Tibial nerve (tissue), 4 donors: ENCODE data around the gene TLX3. TPM values are rescaled to one million over a fixed set of nuclear protein-coding genes. Genes with fewer than 3 reads are reported as not detected.
A peak's percentile ranks its signal among the peaks of the same experiment; 100 is the strongest.

ENCODE experiments used
- DNase-seq, 2 donors: peaks; one replicate each; pipeline ENCODE4 v3.0.0-alpha.2; 2019; ENCODE audit warnings: low spot score in 2 of 2
- H3K27ac ChIP-seq, 4 donors: fragments of 200-600 bp; sonication (generic) in 3 of 4; one replicate each; pipeline ENCODE4 v1.5.1; 2017 to 2019; ENCODE audit warnings: mild to moderate bottlenecking in 1 of 4
- H3K27me3 ChIP-seq, 2 donors: fragments of 200-600 bp; sonication (generic) in 1 of 2; one replicate each; pipeline versions ENCODE4 v1.5.1 to v1.6.0; 2017 to 2019
- H3K36me3 ChIP-seq, 3 donors: fragments of 200-600 bp; sonication (generic); one replicate each; pipeline ENCODE4 v1.5.1; 2018 to 2019
- H3K4me1 ChIP-seq, 4 donors: fragments of 200-600 bp; sonication (generic) in 3 of 4; one replicate each; pipeline ENCODE4 v1.5.1; 2017 to 2019
- H3K4me3 ChIP-seq, 4 donors: fragments of 200-600 bp; sonication (generic) in 3 of 4; one replicate each; pipeline ENCODE4 v1.5.1; 2017 to 2019; ENCODE audit warnings: mild to moderate bottlenecking in 1 of 4, moderate library complexity in 1 of 4
- H3K9me3 ChIP-seq, 4 donors: fragments of 200-600 bp; sonication (generic) in 3 of 4; one replicate each; pipeline ENCODE4 v1.5.1; 2017 to 2019
- CTCF ChIP-seq, 5 experiments: fragments of 200-600 bp in 3 of 5; fragments of 450-650 bp in 2 of 5; sonication (generic) in 3 of 5; IDR thresholded peaks; one replicate each; pipeline ENCODE4 v1.5.1; 2016 to 2019; ENCODE audit warnings: antibody characterized with exemption in 5 of 5, mild to moderate bottlenecking in 3 of 5, moderate library complexity in 2 of 5
- EP300 ChIP-seq, 2 donors: sonication (generic); formaldehyde crosslinking; IDR thresholded peaks; one replicate each; pipeline ENCODE4 v1.6.1; 2017; ENCODE audit warnings: antibody characterized with exemption in 2 of 2, mild to moderate bottlenecking in 1 of 2
- POLR2A ChIP-seq, 2 donors: fragments of 450-650 bp; IDR thresholded peaks; one replicate each; pipeline ENCODE4 v1.6.1; 2017; ENCODE audit warnings: antibody characterized with exemption in 2 of 2, mild to moderate bottlenecking in 2 of 2, moderate library complexity in 2 of 2
- WGBS, 2 donors: methylation state at CpG; one replicate each; pipeline ENCODE4 v1.1.5; 2018; 5-methylcytosine and 5-hydroxymethylcytosine counted together
- total RNA-seq, 4 donors: library from RNA; depleted of rRNA; stranded (reverse); fragments of >200 nt; gene quantifications; one replicate each; pipeline ENCODE4 v1.1.0, GENCODE V29; 2016

TLX3 gene
- total RNA-seq, 4 donors from 2014 or later: not detected

GRCh38 chr5:171309276-171310211 is 496 bp downstream of the TLX3 start:
- WGBS, 2 donors: 3 to 4% methylated on average over 52 to 56 of the region's 106 CpGs
- Histone ChIP-seq H3K27me3 (peaks cover 0 to 100% of the 10 kb centered on the region in 2 donors), H3K36me3 (no peaks in the 10 kb centered on the region), H3K27ac (no peak overlapping the region), H3K4me3 (no peak overlapping the region), H3K9me3 (no peaks in the 10 kb centered on the region), H3K4me1 (peaks cover 0 to 62% (median 21%) of the 10 kb centered on the region in 4 donors)
- DNase-seq: no peak
- no peak for TF ChIP-seq POLR2A (IDR thresholded peaks at IDR 0.05)
- no peak for TF ChIP-seq EP300 (IDR thresholded peaks at IDR 0.05)
- no peak for TF ChIP-seq CTCF (IDR thresholded peaks at IDR 0.05)

GRCh38 chr5:171310212-171310818 is 1.3 kb downstream of the TLX3 start:
- H3K27me3 ChIP-seq: peaks cover 0 to 100% of the 10 kb centered on the region in 2 donors
- H3K4me3 ChIP-seq: no peak overlapping the region
- WGBS, 2 donors: 6% methylated on average over 33 to 37 of the region's 41 CpGs
- H3K27ac ChIP-seq: no peak overlapping the region
- H3K9me3 ChIP-seq: no peaks in the 10 kb centered on the region
- TF ChIP-seq POLR2A (IDR thresholded peaks at IDR 0.05) (no peak), EP300 (IDR thresholded peaks at IDR 0.05) (no peak), CTCF (IDR thresholded peaks at IDR 0.05) (no peak)
- peaks cover 0 to 70% (median 24%) of the 10 kb centered on the region in 4 donors for H3K4me1 ChIP-seq
- H3K36me3 ChIP-seq: no peaks in the 10 kb centered on the region
- no peak for DNase-seq

GRCh38 chr5:171310819-171311321 is 1.8 kb downstream of the TLX3 start:
- Histone ChIP-seq H3K9me3 (no peaks in the 10 kb centered on the region), H3K36me3 (no peaks in the 10 kb centered on the region), H3K4me3 (no peak overlapping the region), H3K4me1 (peaks cover 0 to 75% (median 28%) of the 10 kb centered on the region in 4 donors), H3K27me3 (peaks cover 0 to 100% of the 10 kb centered on the region in 2 donors), H3K27ac (no peak overlapping the region)
- no peak for TF ChIP-seq EP300 (IDR thresholded peaks at IDR 0.05)
- TF ChIP-seq POLR2A (IDR thresholded peaks at IDR 0.05): no peak
- no peak for TF ChIP-seq CTCF (IDR thresholded peaks at IDR 0.05)
- DNase-seq: no peak
- WGBS, 2 donors: 2 to 3% methylated on average over 35 to 41 of the region's 41 CpGs

GRCh38 chr5:171311322-171312077 is 2.5 kb downstream of the TLX3 start:
- Histone ChIP-seq H3K27ac (no peak overlapping the region), H3K9me3 (no peaks in the 10 kb centered on the region), H3K36me3 (no peaks in the 10 kb centered on the region), H3K4me3 (peak overlapping the region in 1 of 4 donors; percentile 35), H3K27me3 (peaks cover 0 to 100% of the 10 kb centered on the region in 2 donors), H3K4me1 (peaks cover 0 to 82% (median 34%) of the 10 kb centered on the region in 4 donors)
- DNase-seq: no peak
- 1 to 2% methylated on average over 18 to 50 of the region's 74 CpGs for WGBS, 2 donors
- TF ChIP-seq EP300 (IDR thresholded peaks at IDR 0.05) (no peak), CTCF (IDR thresholded peaks at IDR 0.05) (no peak), POLR2A (IDR thresholded peaks at IDR 0.05) (no peak)
